ENCODE results near the gene KRT78. TPM values are rescaled to one million over a fixed set of nuclear protein-coding genes. Genes with fewer than 3 reads are reported as not detected.

KRT78 gene
- total RNA-seq, 3 donors from 2014 or later (not counting 1 experiment from before 2014, with no cell fraction given), result not detected

- Histone ChIP-seq H3K9me3 (ENCODE audit: control insufficient read depth, insufficient read depth, low read length) (no peaks in the 10 kb centered on the region), H3K36me3 (ENCODE audit: control insufficient read depth, insufficient read depth, low read length) (no peaks in the 10 kb centered on the region), H3K4me3 (ENCODE audit: low read length) (no peak overlapping the region), H3K4me1 (ENCODE audit: control insufficient read depth, insufficient read depth, low read length) (no peaks in the 10 kb centered on the region), H3K27me3 (ENCODE audit: control insufficient read depth, insufficient read depth, low read length) (no peaks in the 10 kb centered on the region), H3K27ac (ENCODE audit: low read length) (no peak overlapping the region)
- Mint-ChIP-seq H3K4me1 (peaks cover 0 to 16% of the 10 kb centered on the region in 2 donors), H3K27me3 (ENCODE audit: low read depth in 2 of 2) (peaks cover 6 to 14% of the 10 kb centered on the region in 2 donors), H3K27ac (no peak overlapping the region), H3K9me3 (no peaks in the 10 kb centered on the region), H3K4me3 (no peak overlapping the region), H3K36me3 (no peaks in the 10 kb centered on the region)
- ATAC-seq, result no peak
- intact Hi-C loops (cut with micrococcal nuclease), result no loop called here
- no peak for TF ChIP-seq CTCF (IDR thresholded peaks at IDR 0.05)
- no peak for DNase-seq
- 81% methylated on average over 4 of the region's 4 CpGs for WGBS (ENCODE audit: insufficient coverage)
These were observed 27.6 kb downstream of the KRT78 start for GRCh38 chr12:52821071-52821730.

GRCh38 chr12:52820521-52820920 is 28.3 kb downstream of the KRT78 start:
- Histone ChIP-seq H3K4me1 (ENCODE audit: control insufficient read depth, insufficient read depth, low read length) (no peaks in the 10 kb centered on the region), H3K27ac (ENCODE audit: low read length) (no peak overlapping the region), H3K27me3 (ENCODE audit: control insufficient read depth, insufficient read depth, low read length) (no peaks in the 10 kb centered on the region), H3K4me3 (ENCODE audit: low read length) (no peak overlapping the region), H3K9me3 (ENCODE audit: control insufficient read depth, insufficient read depth, low read length) (no peaks in the 10 kb centered on the region), H3K36me3 (ENCODE audit: control insufficient read depth, insufficient read depth, low read length) (no peaks in the 10 kb centered on the region)
- WGBS (ENCODE audit: insufficient coverage), result 82% methylated on average over 4 of the region's 6 CpGs
- Mint-ChIP-seq H3K4me3 (no peak overlapping the region), H3K27me3 (ENCODE audit: low read depth in 2 of 2) (peaks cover 6 to 14% of the 10 kb centered on the region in 2 donors), H3K9me3 (no peaks in the 10 kb centered on the region), H3K36me3 (no peaks in the 10 kb centered on the region), H3K27ac (no peak overlapping the region), H3K4me1 (peaks cover 0 to 16% of the 10 kb centered on the region in 2 donors)
- intact Hi-C loops (cut with micrococcal nuclease), result no loop called here
- ATAC-seq (no peak), DNase-seq (no peak)
- TF ChIP-seq CTCF (IDR thresholded peaks at IDR 0.05), result no peak

DNA sequence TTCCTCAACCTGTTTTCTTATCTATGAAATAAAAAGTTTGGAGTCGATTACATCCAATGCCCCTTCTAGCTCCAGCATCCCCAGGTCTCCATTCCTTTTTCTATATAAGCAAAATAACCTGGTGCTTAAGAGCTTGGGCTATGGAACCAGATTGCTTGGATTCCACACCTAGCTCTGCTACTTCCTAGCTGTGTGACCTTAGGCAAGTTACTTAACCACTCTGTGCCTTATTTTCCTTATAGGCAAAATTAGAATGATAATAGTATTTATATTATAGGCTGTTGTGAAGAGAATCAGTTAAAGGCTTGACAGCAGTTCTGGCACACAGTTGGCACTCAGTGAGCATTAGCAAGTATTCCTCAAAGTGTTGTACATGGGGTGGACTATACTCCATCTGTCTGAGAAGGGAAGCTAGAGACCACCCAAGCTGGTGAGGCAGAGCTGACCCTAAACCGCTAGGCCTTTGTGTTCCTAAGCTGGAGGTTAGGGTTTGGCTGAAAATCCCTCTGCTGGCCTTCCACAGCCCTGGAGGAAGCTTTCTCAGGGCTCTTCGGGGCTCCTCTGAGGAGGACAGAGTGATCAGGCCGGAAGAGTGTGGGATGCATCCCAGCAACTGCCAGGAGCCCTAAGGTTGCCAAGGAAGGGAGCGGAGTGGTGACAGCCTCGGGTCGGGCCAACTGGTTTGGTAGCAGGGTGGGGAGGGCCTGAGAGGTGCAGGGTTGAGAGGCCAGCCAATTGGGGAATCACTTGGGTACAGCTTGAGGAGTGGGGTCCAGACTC is 28.9 kb downstream of the KRT78 start:
- H3K4me3 ChIP-seq (ENCODE audit: low read length), result no peak overlapping the region
- H3K27me3 Mint-ChIP-seq (ENCODE audit: low read depth in 2 of 2), result peaks cover 6 to 14% of the 10 kb centered on the region in 2 donors
- H3K4me3 Mint-ChIP-seq, result no peak overlapping the region
- DNase-seq (no peak), ATAC-seq (no peak)
- no peaks in the 10 kb centered on the region for H3K9me3 ChIP-seq (ENCODE audit: control insufficient read depth, insufficient read depth, low read length)
- no peak overlapping the region for H3K27ac ChIP-seq (ENCODE audit: low read length)
- no peaks in the 10 kb centered on the region for H3K36me3 Mint-ChIP-seq
- H3K27me3 ChIP-seq (ENCODE audit: control insufficient read depth, insufficient read depth, low read length), result no peaks in the 10 kb centered on the region
- H3K27ac Mint-ChIP-seq, result no peak overlapping the region
- no peaks in the 10 kb centered on the region for H3K36me3 ChIP-seq (ENCODE audit: control insufficient read depth, insufficient read depth, low read length)
- intact Hi-C loops (cut with micrococcal nuclease), result no loop called here
- H3K4me1 ChIP-seq (ENCODE audit: control insufficient read depth, insufficient read depth, low read length), result no peaks in the 10 kb centered on the region
- no peaks in the 10 kb centered on the region for H3K9me3 Mint-ChIP-seq
- H3K4me1 Mint-ChIP-seq, result peaks cover 0 to 16% of the 10 kb centered on the region in 2 donors
- no peak for TF ChIP-seq CTCF (IDR thresholded peaks at IDR 0.05)
- 87% methylated on average over 7 of the region's 7 CpGs for WGBS (ENCODE audit: insufficient coverage)

All from natural killer cell (primary cell).